H1 (cell line): Measurements from ENCODE around the gene TMEM232. TPM values are rescaled to one million over a fixed set of nuclear protein-coding genes. Genes with fewer than 3 reads are reported as not detected.

ENCODE experiments used
- GTF2F1 ChIP-seq: IDR thresholded peaks from 2 replicates; pipeline ENCODE4 v1.6.1; 2012; ENCODE audit warnings: low read depth, low read length, improper control_type of control experiment, borderline replicate concordance
- NANOG ChIP-seq: IDR thresholded peaks from 2 replicates; pipeline ENCODE4 v1.6.1; 2011; ENCODE audit warnings: low read length, low read depth, mild to moderate bottlenecking, inconsistent platforms; ENCODE audit not compliant: insufficient read depth, poor library complexity, severe bottlenecking
- NRF1 ChIP-seq: IDR thresholded peaks from 2 replicates; pipeline ENCODE4 v1.6.1; 2011; ENCODE audit warnings: mild to moderate bottlenecking, low read depth, low read length, improper control_type of control experiment
- polyA plus RNA-seq, 7 experiments: library from polyadenylated mRNA; depleted of rRNA in 3 of 7; stranded (reverse) in 5 of 7; unstranded in 2 of 7; fragments of >200 nt in 5 of 7; fragments of 200-250 nt in 2 of 7; gene quantifications; 1 replicate in 5 of 7; 2 replicates in 1 of 7; 4 replicates in 1 of 7; pipeline versions ENCODE4 v1.2.1 to v1.2.3, GENCODE V29; 2011 to 2013; ENCODE audit warnings: missing spikeins in 2 of 7, mixed read lengths in 2 of 7
- total RNA-seq: library from RNA; stranded (reverse); fragmentation: NEBNext Ultra II Directional; extraction: Animal tissue kit (Norgen Biotek cat#: 25700); gene quantifications from 2 replicates; pipeline ENCODE4 v1.2.1, GENCODE V29; 2021

TMEM232 gene
- total and polyA plus RNA-seq, 2 of the 8 experiments (the other 6 are each of a cell fraction or from before 2014, with no cell fraction given), result 0.38 to 1.3 TPM

GRCh38 chr5:110760158-110760557, 33.7 kb upstream of the TMEM232 start (continued):
- TF ChIP-seq NRF1 (no peak), GTF2F1 (no peak), NANOG (no peak)
